Right atrium auricular region (tissue), 2 donors: ENCODE results near the gene NEAT1. TPM values are rescaled to one million over a fixed set of nuclear protein-coding genes. Genes with fewer than 3 reads are reported as not detected.

Experiments
- DNase-seq: peaks from one replicate; pipeline ENCODE4 v3.0.0-alpha.2; 2019; ENCODE audit warnings: low spot score
- H3K27ac ChIP-seq, 2 donors: fragments of 200-600 bp; sonication (generic); 1 replicate in 1 of 2; 2 replicates in 1 of 2; pipeline ENCODE4 v1.5.1; 2016 to 2019
- H3K27me3 ChIP-seq, 2 donors: fragments of 200-600 bp; sonication (generic); one replicate each; pipeline versions ENCODE4 v1.5.1 to v1.6.0; 2017 to 2019
- H3K36me3 ChIP-seq: fragments of 200-600 bp; sonication (generic); one replicate; pipeline ENCODE4 v1.5.1; 2016
- H3K4me1 ChIP-seq, 2 donors: fragments of 200-600 bp; sonication (generic); one replicate each; pipeline versions ENCODE4 v1.5.1 to v1.6.0; 2017 to 2019
- H3K4me3 ChIP-seq, 2 donors: fragments of 200-600 bp; sonication (generic); 1 replicate in 1 of 2; 2 replicates in 1 of 2; pipeline ENCODE4 v1.5.1; 2017 to 2019; ENCODE audit warnings: mild to moderate bottlenecking in 1 of 2, moderate library complexity in 1 of 2
- H3K9me3 ChIP-seq, 2 donors: fragments of 200-600 bp; sonication (generic); one replicate each; pipeline ENCODE4 v1.5.1; 2019
- total RNA-seq, 2 donors: library from RNA; depleted of rRNA; stranded (reverse); fragments of >200 nt; gene quantifications; one replicate each; pipeline ENCODE4 v1.1.0, GENCODE V29; 2016
- TF ChIP-seq, protein P1 (sequence below), 2 donors: fragments of 200-600 bp; sonication (generic); IDR thresholded peaks; one replicate each; pipeline ENCODE4 v1.5.1; 2019; ENCODE audit warnings: antibody characterized with exemption in 2 of 2

NEAT1 gene
- total RNA-seq, 2 donors from 2014 or later: 43.7 to 52.5 TPM

DNA sequence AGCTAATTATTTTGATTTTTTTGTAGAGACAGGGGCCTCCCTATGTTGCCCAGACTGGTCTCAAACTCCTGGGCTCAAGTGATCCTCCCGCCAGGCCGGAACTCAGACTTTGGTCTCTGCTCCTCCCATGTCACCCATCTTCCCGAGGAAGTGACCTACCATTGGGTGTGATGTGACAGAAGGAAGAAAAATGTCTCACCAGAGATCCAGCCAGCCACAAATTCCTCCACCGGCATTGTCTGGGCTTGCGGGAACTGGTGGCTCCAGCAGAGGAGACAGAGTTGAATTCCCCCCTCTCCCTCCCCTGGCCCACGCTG lies 40.9 kb upstream of the NEAT1 start:
- Histone ChIP-seq H3K36me3 (no peaks in the 10 kb centered on the region), H3K27ac (peak overlapping the region; percentile 98), H3K4me3 (peak overlapping the region; percentile 33 to 52), H3K9me3 (no peaks in the 10 kb centered on the region), H3K4me1 (peaks cover 0 to 58% of the 10 kb centered on the region in 2 donors), H3K27me3 (no peaks in the 10 kb centered on the region)
- peak; percentile 70 for DNase-seq
- TF ChIP-seq, protein P1, sequence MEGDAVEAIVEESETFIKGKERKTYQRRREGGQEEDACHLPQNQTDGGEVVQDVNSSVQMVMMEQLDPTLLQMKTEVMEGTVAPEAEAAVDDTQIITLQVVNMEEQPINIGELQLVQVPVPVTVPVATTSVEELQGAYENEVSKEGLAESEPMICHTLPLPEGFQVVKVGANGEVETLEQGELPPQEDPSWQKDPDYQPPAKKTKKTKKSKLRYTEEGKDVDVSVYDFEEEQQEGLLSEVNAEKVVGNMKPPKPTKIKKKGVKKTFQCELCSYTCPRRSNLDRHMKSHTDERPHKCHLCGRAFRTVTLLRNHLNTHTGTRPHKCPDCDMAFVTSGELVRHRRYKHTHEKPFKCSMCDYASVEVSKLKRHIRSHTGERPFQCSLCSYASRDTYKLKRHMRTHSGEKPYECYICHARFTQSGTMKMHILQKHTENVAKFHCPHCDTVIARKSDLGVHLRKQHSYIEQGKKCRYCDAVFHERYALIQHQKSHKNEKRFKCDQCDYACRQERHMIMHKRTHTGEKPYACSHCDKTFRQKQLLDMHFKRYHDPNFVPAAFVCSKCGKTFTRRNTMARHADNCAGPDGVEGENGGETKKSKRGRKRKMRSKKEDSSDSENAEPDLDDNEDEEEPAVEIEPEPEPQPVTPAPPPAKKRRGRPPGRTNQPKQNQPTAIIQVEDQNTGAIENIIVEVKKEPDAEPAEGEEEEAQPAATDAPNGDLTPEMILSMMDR (IDR thresholded peaks at IDR 0.05): no peak

GRCh38 chr11:65382033-65382803 lies 40.4 kb upstream of the NEAT1 start, which contains the start of gene SLC25A45:
Gene SLC25A45, minus strand, starts transcription at chr11:65382646. Its CDS starts 695 bp downstream, at chr11:65381951.
- Histone ChIP-seq H3K27me3 (no peaks in the 10 kb centered on the region), H3K36me3 (no peaks in the 10 kb centered on the region), H3K9me3 (no peaks in the 10 kb centered on the region), H3K4me1 (peaks cover 0 to 52% of the 10 kb centered on the region in 2 donors), H3K4me3 (peak within 1 kb of the TSS; percentile 33 to 52), H3K27ac (peak within 1 kb of the TSS; percentile 98)
- TF ChIP-seq, protein P1 (IDR thresholded peaks at IDR 0.05): peak; percentile 93
- DNase-seq: peak; percentile 97

GRCh38 chr11:65382804-65383368 lies 39.7 kb upstream of the NEAT1 start:
- Histone ChIP-seq H3K27me3 (no peaks in the 10 kb centered on the region), H3K36me3 (no peaks in the 10 kb centered on the region), H3K4me3 (peak overlapping the region; percentile 33 to 52), H3K9me3 (no peaks in the 10 kb centered on the region), H3K27ac (peak overlapping the region; percentile 98), H3K4me1 (peaks cover 0 to 55% of the 10 kb centered on the region in 2 donors)
- DNase-seq: no peak
- TF ChIP-seq, protein P1 (IDR thresholded peaks at IDR 0.05): no peak

DNA sequence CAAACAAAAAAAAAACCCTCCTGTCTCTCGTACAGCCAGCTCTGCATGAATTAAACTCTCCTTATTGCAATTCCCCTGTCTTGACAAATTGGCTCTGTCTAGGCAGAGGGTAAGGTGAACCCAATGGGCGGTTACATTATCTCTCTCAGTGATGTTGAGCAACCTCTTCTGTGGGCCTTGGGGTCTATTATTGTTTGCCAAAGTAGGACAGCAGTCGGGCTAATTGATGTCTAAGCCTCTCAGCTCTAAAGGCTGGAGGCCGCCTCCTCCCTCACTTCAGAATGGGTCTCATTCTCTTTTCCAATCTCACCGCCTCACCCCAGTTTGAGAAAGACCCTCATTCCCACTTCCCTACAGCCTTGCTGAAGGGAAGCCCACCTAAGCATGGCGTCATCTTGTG lies 38.8 kb upstream of the NEAT1 start:
- Histone ChIP-seq H3K36me3 (peaks cover under 1% of the 10 kb centered on the region), H3K27ac (peak overlapping the region; percentile 98), H3K27me3 (no peaks in the 10 kb centered on the region), H3K9me3 (no peaks in the 10 kb centered on the region), H3K4me1 (peaks cover 0 to 64% of the 10 kb centered on the region in 2 donors), H3K4me3 (no peak overlapping the region)
- TF ChIP-seq, protein P1 (IDR thresholded peaks at IDR 0.05): no peak
- no peak for DNase-seq

DNA sequence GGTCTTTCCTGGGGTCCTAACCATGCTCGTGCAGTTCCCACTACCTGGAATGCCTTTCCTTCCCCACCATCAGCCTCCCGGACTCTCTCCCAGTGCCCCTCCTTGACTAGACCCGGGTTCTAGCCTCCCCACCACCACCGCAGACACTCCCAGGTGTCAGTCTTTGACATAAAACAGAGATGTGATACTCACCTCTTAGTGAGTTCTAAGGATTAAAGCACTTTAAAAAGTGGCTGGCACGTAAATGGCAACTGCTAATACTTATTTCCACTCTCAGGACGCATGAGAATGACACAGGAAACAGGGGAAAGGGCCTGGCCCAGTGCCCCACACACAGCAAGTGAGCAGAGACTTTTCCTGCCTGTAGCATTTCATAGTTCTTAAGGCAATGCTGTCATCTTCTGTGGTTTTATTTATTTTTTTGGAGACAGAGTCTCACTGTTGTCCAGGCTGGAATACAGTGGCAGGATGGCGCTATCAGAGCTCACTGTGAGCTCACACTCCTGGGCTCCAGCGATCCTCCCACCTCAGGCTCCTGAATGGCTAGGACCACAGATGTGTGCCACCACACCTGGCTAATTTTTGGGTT lies 38.2 kb upstream of the NEAT1 start:
- no peak for DNase-seq
- H3K9me3 ChIP-seq: no peaks in the 10 kb centered on the region
- no peak overlapping the region for H3K4me3 ChIP-seq
- peaks cover 0 to 70% of the 10 kb centered on the region in 2 donors for H3K4me1 ChIP-seq
- peak overlapping the region; percentile 98 for H3K27ac ChIP-seq
- H3K27me3 ChIP-seq: no peaks in the 10 kb centered on the region
- TF ChIP-seq, protein P1 (IDR thresholded peaks at IDR 0.05): no peak
- H3K36me3 ChIP-seq: peaks cover 5% of the 10 kb centered on the region
